ENCODE data around the gene PASK. TPM values are rescaled to one million over a fixed set of nuclear protein-coding genes. Genes with fewer than 3 reads are reported as not detected.
"Not testable (repeated sequence)": the region's sequence is repeated elsewhere in the genome, so short reads cannot be mapped to it uniquely, and the experiment has no call there.

PASK gene
- total and polyA plus RNA-seq, 2 experiments from 2014 or later: 7.0 to 11.9 TPM

DNA sequence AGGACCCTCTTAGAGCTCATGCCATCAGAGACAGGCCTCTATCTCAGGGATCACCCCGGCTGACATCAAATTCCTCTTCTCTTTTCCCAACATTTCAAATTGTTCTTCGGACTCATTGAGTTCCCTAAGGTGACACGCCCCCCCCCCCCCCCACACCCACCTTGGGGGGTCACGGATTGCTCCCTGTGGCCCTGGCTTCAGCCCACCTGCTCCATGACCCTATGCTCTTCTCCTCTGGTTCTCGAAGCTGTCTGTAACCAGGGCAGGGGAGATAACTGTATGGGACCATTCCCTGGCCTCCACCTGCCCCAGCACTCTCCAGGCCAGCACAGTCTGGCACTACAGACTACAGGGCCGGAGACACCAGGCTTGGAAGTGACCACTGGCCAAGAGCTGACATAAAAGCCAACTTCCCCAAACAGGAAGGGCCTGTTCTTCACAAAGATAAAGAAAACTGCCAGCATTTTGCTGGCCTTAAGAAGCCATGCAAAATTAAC is 54.3 kb downstream of the PASK start:
- TF ChIP-seq, protein P1, sequence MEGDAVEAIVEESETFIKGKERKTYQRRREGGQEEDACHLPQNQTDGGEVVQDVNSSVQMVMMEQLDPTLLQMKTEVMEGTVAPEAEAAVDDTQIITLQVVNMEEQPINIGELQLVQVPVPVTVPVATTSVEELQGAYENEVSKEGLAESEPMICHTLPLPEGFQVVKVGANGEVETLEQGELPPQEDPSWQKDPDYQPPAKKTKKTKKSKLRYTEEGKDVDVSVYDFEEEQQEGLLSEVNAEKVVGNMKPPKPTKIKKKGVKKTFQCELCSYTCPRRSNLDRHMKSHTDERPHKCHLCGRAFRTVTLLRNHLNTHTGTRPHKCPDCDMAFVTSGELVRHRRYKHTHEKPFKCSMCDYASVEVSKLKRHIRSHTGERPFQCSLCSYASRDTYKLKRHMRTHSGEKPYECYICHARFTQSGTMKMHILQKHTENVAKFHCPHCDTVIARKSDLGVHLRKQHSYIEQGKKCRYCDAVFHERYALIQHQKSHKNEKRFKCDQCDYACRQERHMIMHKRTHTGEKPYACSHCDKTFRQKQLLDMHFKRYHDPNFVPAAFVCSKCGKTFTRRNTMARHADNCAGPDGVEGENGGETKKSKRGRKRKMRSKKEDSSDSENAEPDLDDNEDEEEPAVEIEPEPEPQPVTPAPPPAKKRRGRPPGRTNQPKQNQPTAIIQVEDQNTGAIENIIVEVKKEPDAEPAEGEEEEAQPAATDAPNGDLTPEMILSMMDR (IDR thresholded peaks at IDR 0.05; ENCODE audit: low read depth, low read length): no peak
- no peak overlapping the region for H3K4me3 ChIP-seq
- no peaks in the 10 kb centered on the region for H3K9me3 ChIP-seq (ENCODE audit: low read depth)
- no peaks in the 10 kb centered on the region for H3K27me3 ChIP-seq
- no peak overlapping the region for H3K27ac ChIP-seq
- no peaks in the 10 kb centered on the region for H3K4me1 ChIP-seq (ENCODE audit: low read depth)
- peaks cover 49% of the 10 kb centered on the region for H3K36me3 ChIP-seq
- no peak for DNase-seq (ENCODE audit: low read depth in 1 of 2, low spot score in 1 of 2)

DNA sequence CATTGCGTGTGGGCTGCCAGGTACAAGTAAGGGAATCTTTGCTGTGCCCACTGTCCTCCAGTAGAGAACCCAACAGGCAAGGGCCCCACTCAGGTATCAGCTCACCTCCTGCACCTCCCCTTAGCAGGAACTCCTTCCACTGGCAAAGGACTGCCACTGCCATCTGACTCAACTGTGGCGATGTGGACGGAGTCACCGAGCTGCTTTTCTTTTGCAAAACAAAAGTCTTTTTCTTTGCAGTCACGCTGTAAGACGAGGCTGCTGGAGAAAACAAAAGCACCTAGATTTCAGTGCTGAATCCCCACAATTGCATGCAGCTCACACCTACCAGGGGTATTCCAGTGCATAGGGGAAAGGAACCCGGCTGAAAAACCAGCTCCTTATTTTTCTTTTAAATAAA is 55.1 kb downstream of the PASK start:
- Histone ChIP-seq H3K36me3 (peaks cover 51% of the 10 kb centered on the region), H3K27me3 (no peaks in the 10 kb centered on the region), H3K4me3 (no peak overlapping the region), H3K27ac (no peak overlapping the region), H3K4me1 (ENCODE audit: low read depth) (no peaks in the 10 kb centered on the region), H3K9me3 (ENCODE audit: low read depth) (no peaks in the 10 kb centered on the region)
- TF ChIP-seq, protein P1 (IDR thresholded peaks at IDR 0.05; ENCODE audit: low read depth, low read length): no peak
- no peak for DNase-seq (ENCODE audit: low read depth in 1 of 2, low spot score in 1 of 2)

DNA sequence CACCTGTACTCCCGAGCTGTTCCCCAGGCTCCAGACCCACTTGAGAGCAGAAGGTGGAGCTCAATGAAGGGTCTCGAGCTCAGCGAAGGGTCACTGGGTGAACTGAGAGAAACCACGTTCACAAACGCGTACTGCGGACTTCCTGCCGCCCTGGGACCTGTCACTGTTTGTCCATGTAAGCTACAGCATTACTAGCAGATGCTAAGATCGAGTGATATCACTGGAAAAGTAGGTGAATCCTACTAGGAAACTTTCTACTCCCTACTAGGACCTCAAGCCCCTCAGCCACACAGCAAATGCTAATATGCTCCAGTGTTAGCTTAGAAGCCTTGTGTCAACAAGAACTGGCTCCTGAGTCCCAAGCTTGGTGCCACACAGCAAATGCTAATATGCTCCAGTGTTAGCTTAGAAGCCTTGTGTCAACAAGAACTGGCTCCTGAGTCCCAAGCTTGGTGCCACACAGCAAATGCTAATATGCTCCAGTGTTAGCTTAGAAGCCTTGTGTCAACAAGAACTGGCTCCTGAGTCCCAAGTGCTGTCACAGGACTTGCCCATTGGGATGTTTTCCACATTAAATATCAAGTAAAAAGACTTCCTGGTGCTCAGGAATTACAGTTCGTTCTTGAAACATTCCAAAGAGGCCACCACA is 56.0 kb downstream of the PASK start:
- H3K27ac ChIP-seq; H3K4me1 ChIP-seq (ENCODE audit: low read depth); DNase-seq (ENCODE audit: low read depth in 1 of 2, low spot score in 1 of 2); H3K4me3 ChIP-seq; H3K27me3 ChIP-seq; H3K9me3 ChIP-seq (ENCODE audit: low read depth): not testable (repeated sequence)
- H3K36me3 ChIP-seq: peaks cover 55% of the 10 kb centered on the region

DNA sequence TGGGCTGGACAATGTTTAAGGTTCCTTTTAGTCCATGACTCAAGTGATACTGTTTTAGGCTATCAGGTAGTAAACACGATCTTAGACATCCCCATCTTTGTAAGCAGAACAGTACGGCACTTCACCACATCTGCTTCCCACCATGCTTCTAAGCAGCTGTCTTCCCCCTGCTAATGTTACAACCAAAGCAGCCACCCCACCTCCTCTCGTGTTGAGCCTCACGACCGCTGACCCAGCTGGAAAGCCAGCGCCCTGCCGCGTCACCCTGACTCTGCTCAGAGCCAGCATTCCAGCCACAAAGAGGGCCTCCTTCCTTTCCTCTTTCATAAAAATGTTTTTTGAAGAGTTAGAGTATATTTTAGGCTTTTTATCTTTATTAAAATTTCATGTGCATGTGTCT is 56.6 kb downstream of the PASK start:
- Histone ChIP-seq H3K27ac (no peak overlapping the region), H3K9me3 (ENCODE audit: low read depth) (no peaks in the 10 kb centered on the region), H3K36me3 (peaks cover 61% of the 10 kb centered on the region), H3K4me1 (ENCODE audit: low read depth) (no peaks in the 10 kb centered on the region), H3K27me3 (no peaks in the 10 kb centered on the region), H3K4me3 (no peak overlapping the region)
- no peak for DNase-seq (ENCODE audit: low read depth in 1 of 2, low spot score in 1 of 2)
- TF ChIP-seq, protein P1 (IDR thresholded peaks at IDR 0.05; ENCODE audit: low read depth, low read length): no peak

DNA sequence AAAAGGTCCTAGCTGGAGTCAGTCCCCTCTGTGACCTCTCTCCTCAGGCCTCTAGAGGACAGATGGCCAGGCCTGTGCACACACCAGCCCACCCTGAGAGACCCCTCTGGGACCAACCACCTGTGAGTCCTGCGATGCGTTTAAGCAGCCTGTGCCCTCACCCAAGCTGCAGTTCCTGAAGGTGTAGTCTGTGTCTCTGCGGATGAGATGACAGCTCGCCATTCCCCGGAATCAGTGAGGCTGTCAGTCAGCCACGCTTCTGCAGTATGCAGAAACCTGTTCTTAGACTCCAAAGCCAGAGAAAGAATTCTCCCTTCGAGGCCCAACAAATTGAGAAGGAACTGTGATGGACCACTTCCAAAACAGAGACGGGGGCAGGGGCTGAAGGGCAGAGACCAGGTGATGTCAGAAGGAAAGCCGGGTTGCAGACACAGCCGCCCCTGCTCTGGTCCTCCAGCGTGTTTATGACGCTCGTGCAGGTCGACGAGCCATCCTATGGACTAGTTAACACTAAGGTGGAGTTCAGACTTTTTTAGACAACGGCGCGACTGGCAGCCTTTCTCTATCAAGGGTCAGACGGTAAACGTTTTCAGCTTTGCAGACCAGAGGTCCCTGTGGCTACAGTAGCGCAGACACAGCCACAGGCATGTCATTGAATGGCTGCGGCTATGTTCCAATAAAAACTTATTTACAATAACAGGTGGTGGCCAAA is 57.4 kb downstream of the PASK start:
- no peak for DNase-seq (ENCODE audit: low read depth in 1 of 2, low spot score in 1 of 2)
- H3K9me3 ChIP-seq (ENCODE audit: low read depth): no peaks in the 10 kb centered on the region
- no peaks in the 10 kb centered on the region for H3K4me1 ChIP-seq (ENCODE audit: low read depth)
- H3K4me3 ChIP-seq: no peak overlapping the region
- TF ChIP-seq, protein P1 (IDR thresholded peaks at IDR 0.05; ENCODE audit: low read depth, low read length): no peak
- no peak overlapping the region for H3K27ac ChIP-seq
- peaks cover 61% of the 10 kb centered on the region for H3K36me3 ChIP-seq
- no peaks in the 10 kb centered on the region for H3K27me3 ChIP-seq

DNA sequence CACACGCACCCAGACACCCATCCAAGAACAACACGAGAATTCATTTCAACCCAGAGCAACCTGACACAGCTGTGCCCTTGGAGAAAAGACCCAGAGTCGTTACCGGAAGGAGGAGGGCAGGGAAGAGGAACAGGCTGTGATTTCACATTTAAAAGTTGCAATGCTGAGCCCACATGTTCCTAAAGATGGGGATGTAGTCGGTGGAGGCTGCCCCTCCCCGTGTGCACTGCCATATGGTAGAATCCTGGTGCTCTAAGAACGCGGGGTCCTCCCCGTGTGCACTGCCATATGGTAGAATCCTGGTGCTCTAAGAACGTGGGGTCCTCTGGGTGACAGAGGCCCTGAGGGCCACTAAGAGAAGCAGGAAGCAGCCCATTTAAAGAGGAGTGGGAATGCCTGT is 58.1 kb downstream of the PASK start:
- H3K9me3 ChIP-seq (ENCODE audit: low read depth): no peaks in the 10 kb centered on the region
- H3K27me3 ChIP-seq: no peaks in the 10 kb centered on the region
- no peak overlapping the region for H3K27ac ChIP-seq
- H3K4me3 ChIP-seq: no peak overlapping the region
- TF ChIP-seq, protein P1 (IDR thresholded peaks at IDR 0.05; ENCODE audit: low read depth, low read length): no peak
- no peak for DNase-seq (ENCODE audit: low read depth in 1 of 2, low spot score in 1 of 2)
- no peaks in the 10 kb centered on the region for H3K4me1 ChIP-seq (ENCODE audit: low read depth)
- H3K36me3 ChIP-seq: peaks cover 61% of the 10 kb centered on the region

Data from cardiac muscle cell (in vitro differentiated cells and primary cell).